Mesenchymal stem cell (in vitro differentiated cells and primary cell): ENCODE data around the gene TRIM37.

Experiments
- DNase-seq: peaks from one replicate; pipeline ENCODE4 v3.0.0-alpha.2; 2013
- H2AFZ ChIP-seq: one replicate; pipeline ENCODE4 v1.6.1; 2013; ENCODE audit warnings: low read depth, mild to moderate bottlenecking, control low read depth, inconsistent platforms, low read length, moderate library complexity
- H2AK5ac ChIP-seq: 2 replicates; pipeline ENCODE4 v1.6.1; 2013; ENCODE audit warnings: low read length, moderate library complexity, mild to moderate bottlenecking, inconsistent platforms; ENCODE audit not compliant: severe bottlenecking
- H2BK120ac ChIP-seq: one replicate; pipeline ENCODE4 v1.6.1; 2013; ENCODE audit warnings: low read depth, mild to moderate bottlenecking, inconsistent platforms, low read length, moderate library complexity
- H2BK12ac ChIP-seq, 2 experiments: one replicate each; pipeline ENCODE4 v1.6.1; 2013; ENCODE audit warnings: inconsistent platforms in 2 of 2, low read length in 2 of 2, mild to moderate bottlenecking in 2 of 2, moderate library complexity in 2 of 2, control low read depth in 1 of 2
- H2BK15ac ChIP-seq: one replicate; pipeline ENCODE4 v1.6.1; 2013; ENCODE audit warnings: mild to moderate bottlenecking, low read depth, inconsistent platforms; ENCODE audit not compliant: poor library complexity, severe bottlenecking
- H2BK5ac ChIP-seq: 2 replicates; pipeline ENCODE4 v1.6.1; 2013; ENCODE audit warnings: low read depth, mild to moderate bottlenecking, low read length, control low read depth, inconsistent platforms; ENCODE audit not compliant: poor library complexity, severe bottlenecking
- H3K14ac ChIP-seq, 2 experiments: one replicate each; pipeline ENCODE4 v1.6.1; 2013; ENCODE audit warnings: inconsistent platforms in 2 of 2, low read length in 2 of 2, control low read depth in 1 of 2, mild to moderate bottlenecking in 1 of 2, moderate library complexity in 1 of 2
- H3K18ac ChIP-seq, 2 experiments: one replicate each; pipeline ENCODE4 v1.6.1; 2013; ENCODE audit warnings: inconsistent platforms in 2 of 2, low read length in 2 of 2, control low read depth in 1 of 2, low read depth in 1 of 2, mild to moderate bottlenecking in 1 of 2
- H3K23ac ChIP-seq, 2 experiments: one replicate each; pipeline ENCODE4 v1.6.1; 2013; ENCODE audit warnings: inconsistent platforms in 2 of 2, low read length in 2 of 2, mild to moderate bottlenecking in 2 of 2, moderate library complexity in 2 of 2, control low read depth in 1 of 2
- H3K27ac ChIP-seq: 2 replicates; pipeline ENCODE4 v1.5.1; 2013; ENCODE audit warnings: mild to moderate bottlenecking, moderate library complexity, low read length, control low read depth, inconsistent platforms; ENCODE audit not compliant: poor library complexity, severe bottlenecking
- H3K27me3 ChIP-seq, 2 experiments: 2 replicates each; pipeline versions ENCODE4 v1.6.1 to v1.7.0; 2013; ENCODE audit warnings: low read length in 2 of 2, mild to moderate bottlenecking in 2 of 2, moderate library complexity in 2 of 2, control low read depth in 1 of 2, inconsistent platforms in 1 of 2; ENCODE audit not compliant: control insufficient read depth in 1 of 2, insufficient read depth in 1 of 2
- H3K36me3 ChIP-seq, 2 experiments: 2 replicates each; pipeline versions ENCODE4 v1.6.1 to v1.7.0; 2013; ENCODE audit warnings: low read length in 2 of 2, control low read depth in 1 of 2, inconsistent platforms in 1 of 2, low read depth in 1 of 2, mild to moderate bottlenecking in 1 of 2; ENCODE audit not compliant: insufficient read depth in 2 of 2, control insufficient read depth in 1 of 2
- H3K4ac ChIP-seq, 2 experiments: one replicate each; pipeline ENCODE4 v1.6.1; 2013; ENCODE audit warnings: inconsistent platforms in 2 of 2, low read length in 2 of 2, mild to moderate bottlenecking in 2 of 2, moderate library complexity in 2 of 2, control low read depth in 1 of 2, low read depth in 1 of 2
- H3K4me1 ChIP-seq: 2 replicates; pipeline ENCODE4 v1.6.1; 2013; ENCODE audit warnings: low read depth, low read length, control low read depth; ENCODE audit not compliant: control insufficient read depth, insufficient read depth
- H3K4me2 ChIP-seq: 2 replicates; pipeline ENCODE4 v1.6.1; 2013; ENCODE audit warnings: low read length, mild to moderate bottlenecking, inconsistent platforms; ENCODE audit not compliant: poor library complexity, severe bottlenecking
- H3K4me3 ChIP-seq, 2 experiments: 2 replicates each; pipeline versions ENCODE4 v1.5.1 to v1.7.0; 2013; ENCODE audit warnings: low read length in 2 of 2, mild to moderate bottlenecking in 2 of 2, control low read depth in 1 of 2, low read depth in 1 of 2; ENCODE audit not compliant: insufficient read depth in 1 of 2
- H3K79me1 ChIP-seq: replicated peaks from 2 replicates; pipeline ENCODE4 v1.6.1; 2013; ENCODE audit warnings: mild to moderate bottlenecking, control low read depth, low read length, inconsistent platforms; ENCODE audit not compliant: poor library complexity, severe bottlenecking
- H3K9ac ChIP-seq: 2 replicates; pipeline ENCODE4 v1.7.0; 2013; ENCODE audit warnings: mild to moderate bottlenecking, low read length, moderate library complexity
- H3K9me3 ChIP-seq: 2 replicates; pipeline ENCODE4 v1.7.0; 2013; ENCODE audit warnings: mild to moderate bottlenecking, low read length; ENCODE audit not compliant: control insufficient read depth
- H4K8ac ChIP-seq: one replicate; pipeline ENCODE4 v1.6.1; 2013; ENCODE audit warnings: inconsistent platforms, mild to moderate bottlenecking, low read length, moderate library complexity
- H4K91ac ChIP-seq: one replicate; pipeline ENCODE4 v1.6.1; 2013; ENCODE audit warnings: mild to moderate bottlenecking, low read length, inconsistent platforms
- WGBS: methylation state at CpG from one replicate; pipeline ENCODE4 v1.1.7; 2013; ENCODE audit warnings: mixed read lengths; 5-methylcytosine and 5-hydroxymethylcytosine counted together

TRIM37 gene

DNA sequence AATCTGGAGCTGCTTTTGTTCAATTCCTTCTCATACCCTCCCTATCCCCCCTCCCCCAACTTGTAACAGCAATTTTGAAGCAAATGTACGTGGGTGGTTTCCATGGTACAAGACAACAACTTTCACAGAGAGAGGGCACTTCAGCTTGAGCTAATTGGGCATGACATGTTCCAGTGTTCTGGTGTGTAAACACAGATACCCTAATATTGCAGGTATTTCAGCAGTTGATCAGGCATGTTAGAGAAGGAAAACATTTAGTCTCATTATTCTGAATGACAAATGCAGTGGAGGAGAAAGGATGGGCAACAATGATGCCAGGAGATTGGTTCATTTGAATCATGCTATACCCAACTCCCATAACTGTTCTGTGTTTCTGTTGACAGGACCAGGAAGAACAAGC, 137.5 kb downstream of the TRIM37 start:
- H4K91ac ChIP-seq, result no peak overlapping the region
- H3K27me3 ChIP-seq, result no peaks in the 10 kb centered on the region
- H3K4me2 ChIP-seq, result no peak overlapping the region
- no peaks in the 10 kb centered on the region for H3K9me3 ChIP-seq
- no peak overlapping the region for H2BK12ac ChIP-seq
- H3K9ac ChIP-seq, result no peak overlapping the region
- no peak overlapping the region for H3K14ac ChIP-seq
- no peak for DNase-seq
- no peak overlapping the region for H2BK120ac ChIP-seq
- no peak overlapping the region for H2AFZ ChIP-seq
- no peak overlapping the region for H2BK5ac ChIP-seq
- no peak overlapping the region for H3K27ac ChIP-seq
- no peaks in the 10 kb centered on the region for H3K36me3 ChIP-seq
- H2AK5ac ChIP-seq, result no peak overlapping the region
- H3K4me3 ChIP-seq, result no peak overlapping the region
- no peaks in the 10 kb centered on the region for H3K4me1 ChIP-seq
- no peak overlapping the region for H3K18ac ChIP-seq
- H4K8ac ChIP-seq, result no peak overlapping the region
- 33% methylated on average over 1 of the region's 1 CpG for WGBS
- no peak overlapping the region for H2BK15ac ChIP-seq
- H3K4ac ChIP-seq, result no peak overlapping the region
- H3K79me1 ChIP-seq, result no peaks in the 10 kb centered on the region
- H3K23ac ChIP-seq, result no peak overlapping the region

DNA sequence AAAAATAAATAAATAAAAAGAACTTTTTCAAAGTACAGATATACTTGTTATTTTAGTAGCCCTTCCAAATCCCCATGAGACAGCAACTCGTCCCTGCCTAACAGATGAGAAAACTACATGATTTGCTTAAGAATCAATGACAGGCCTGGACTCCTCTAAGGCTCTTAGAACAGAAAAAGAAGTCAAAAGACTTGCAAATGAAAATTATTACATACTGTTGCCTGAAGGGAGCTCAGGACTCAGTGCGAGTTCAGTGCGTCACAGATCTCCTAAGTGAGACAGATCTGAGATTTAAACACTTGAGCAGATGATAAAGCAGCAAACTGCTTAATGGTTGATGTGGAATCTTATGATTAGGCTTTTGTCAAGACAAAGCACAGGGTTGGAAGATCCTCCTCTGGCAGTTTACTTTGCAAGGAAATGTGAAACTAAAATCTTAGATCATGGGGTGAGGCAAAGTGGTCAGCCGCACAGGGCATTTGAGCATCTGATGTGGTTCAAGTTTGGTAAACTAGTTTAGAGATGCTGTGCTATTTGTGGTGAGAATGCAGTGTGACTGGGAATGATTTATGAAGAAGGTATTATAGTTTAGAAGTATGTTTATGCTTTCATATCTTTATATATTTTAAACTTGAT, 138.1 kb downstream of the TRIM37 start:
- H3K79me1 ChIP-seq, result no peaks in the 10 kb centered on the region
- H4K91ac ChIP-seq, result no peak overlapping the region
- H3K9me3 ChIP-seq, result no peaks in the 10 kb centered on the region
- H3K4me2 ChIP-seq, result no peak overlapping the region
- no peak overlapping the region for H2BK5ac ChIP-seq
- no peak overlapping the region for H2AK5ac ChIP-seq
- H3K18ac ChIP-seq, result no peak overlapping the region
- H2AFZ ChIP-seq, result no peak overlapping the region
- no peak overlapping the region for H2BK120ac ChIP-seq
- no peak overlapping the region for H3K23ac ChIP-seq
- H2BK12ac ChIP-seq, result no peak overlapping the region
- H4K8ac ChIP-seq, result no peak overlapping the region
- no peak overlapping the region for H3K4me3 ChIP-seq
- no peak for DNase-seq
- H3K4me1 ChIP-seq, result no peaks in the 10 kb centered on the region
- 79% methylated on average over 4 of the region's 4 CpGs for WGBS
- H3K14ac ChIP-seq, result no peak overlapping the region
- H3K9ac ChIP-seq, result no peak overlapping the region
- no peak overlapping the region for H3K4ac ChIP-seq
- no peak overlapping the region for H2BK15ac ChIP-seq
- no peaks in the 10 kb centered on the region for H3K27me3 ChIP-seq
- H3K36me3 ChIP-seq, result no peaks in the 10 kb centered on the region
- no peak overlapping the region for H3K27ac ChIP-seq

DNA sequence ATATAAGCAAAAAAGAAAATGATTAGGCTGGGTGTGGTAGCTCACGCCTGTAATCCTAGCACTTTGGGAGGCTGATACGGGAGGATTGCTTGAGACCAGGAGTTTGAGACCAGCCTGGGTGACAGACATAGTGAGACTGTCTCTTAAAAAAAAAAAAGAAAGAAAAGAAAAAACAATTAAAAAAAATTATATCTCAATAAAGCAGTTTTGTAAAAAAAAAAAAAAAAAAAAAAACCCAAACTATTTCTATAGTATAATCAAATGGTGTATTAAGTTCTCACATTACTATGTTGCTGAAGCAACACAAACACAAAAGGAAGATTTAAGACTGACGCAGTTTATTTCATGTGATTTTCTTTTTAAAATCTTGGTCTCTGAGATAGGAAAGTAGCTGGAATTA, 140.5 kb downstream of the TRIM37 start:
- no peaks in the 10 kb centered on the region for H3K79me1 ChIP-seq
- H2AK5ac ChIP-seq, result no peak overlapping the region
- H3K4ac ChIP-seq, result no peak overlapping the region
- H3K9me3 ChIP-seq, result no peaks in the 10 kb centered on the region
- no peak overlapping the region for H3K4me2 ChIP-seq
- H3K4me3 ChIP-seq, result no peak overlapping the region
- no peak overlapping the region for H4K8ac ChIP-seq
- H3K23ac ChIP-seq, result no peak overlapping the region
- H3K36me3 ChIP-seq, result no peaks in the 10 kb centered on the region
- H4K91ac ChIP-seq, result no peak overlapping the region
- no peak overlapping the region for H3K27ac ChIP-seq
- H3K27me3 ChIP-seq, result no peaks in the 10 kb centered on the region
- H3K4me1 ChIP-seq, result no peaks in the 10 kb centered on the region
- H2BK120ac ChIP-seq, result no peak overlapping the region
- no peak overlapping the region for H2BK12ac ChIP-seq
- no peak overlapping the region for H2BK15ac ChIP-seq
- no peak overlapping the region for H3K14ac ChIP-seq
- no peak overlapping the region for H3K9ac ChIP-seq
- DNase-seq, result no peak
- no peak overlapping the region for H3K18ac ChIP-seq
- no CpG with 5 or more reads among the region's 3 CpGs for WGBS
- no peak overlapping the region for H2BK5ac ChIP-seq
- no peak overlapping the region for H2AFZ ChIP-seq

DNA sequence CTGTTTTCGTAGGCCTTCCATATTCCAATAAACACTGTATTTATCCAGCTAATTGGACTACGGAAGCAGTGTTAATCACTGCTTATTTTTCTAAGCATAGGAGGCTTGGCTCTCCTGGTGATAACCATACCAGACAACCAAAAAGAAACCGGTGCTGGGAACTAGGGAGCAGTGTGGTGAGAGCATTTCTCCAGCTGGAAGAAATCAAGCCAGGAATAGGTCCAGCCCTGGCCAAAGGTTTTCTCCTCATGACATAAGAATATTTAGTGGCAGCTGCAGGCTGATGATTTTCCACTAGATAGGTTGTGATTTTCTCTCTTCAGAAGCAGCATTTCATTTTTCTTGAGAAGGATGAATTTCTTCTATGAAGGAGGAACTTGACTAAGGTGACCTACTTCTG, 141.5 kb downstream of the TRIM37 start:
- Histone ChIP-seq H4K91ac (no peak overlapping the region), H2BK5ac (no peak overlapping the region), H3K4me3 (no peak overlapping the region), H3K4me1 (no peaks in the 10 kb centered on the region), H2AFZ (no peak overlapping the region), H2BK12ac (no peak overlapping the region), H3K4me2 (no peak overlapping the region), H3K18ac (no peak overlapping the region), H3K9me3 (no peaks in the 10 kb centered on the region), H3K14ac (no peak overlapping the region), H2BK15ac (no peak overlapping the region), H2BK120ac (no peak overlapping the region), H3K4ac (no peak overlapping the region), H3K27me3 (no peaks in the 10 kb centered on the region), H3K9ac (no peak overlapping the region), H3K27ac (no peak overlapping the region), H2AK5ac (no peak overlapping the region), H3K23ac (no peak overlapping the region), H3K79me1 (no peaks in the 10 kb centered on the region), H4K8ac (no peak overlapping the region), H3K36me3 (no peaks in the 10 kb centered on the region)
- no peak for DNase-seq
- WGBS, result 100% methylated on average over 2 of the region's 3 CpGs
